HepG2 (cell line): Measurements from ENCODE around the gene PPP1R13L. TPM values are rescaled to one million over a fixed set of nuclear protein-coding genes. Genes with fewer than 3 reads are reported as not detected.

Source experiments
- FOXJ3 ChIP-seq: sonication (generic); formaldehyde crosslinking; IDR thresholded peaks from 2 replicates; pipeline ENCODE4 v1.4.0; 2020; ENCODE audit warnings: missing genetic modification reagents, mild to moderate bottlenecking, borderline replicate concordance
- FOXK1 ChIP-seq: sonication (generic); formaldehyde crosslinking; IDR thresholded peaks from 2 replicates; pipeline ENCODE4 v1.4.0; 2020; ENCODE audit warnings: low read depth, missing genetic modification reagents, borderline replicate concordance
- KAT8 ChIP-seq: IDR thresholded peaks from 2 replicates; pipeline ENCODE4 v1.6.1; 2016; ENCODE audit warnings: missing genetic modification reagents, missing compliant biosample characterization
- KLF11 ChIP-seq: IDR thresholded peaks from 2 replicates; pipeline ENCODE4 v1.6.1; 2016; ENCODE audit warnings: missing compliant biosample characterization
- KMT2A ChIP-seq: sonication (generic); formaldehyde crosslinking; IDR thresholded peaks from 2 replicates; pipeline ENCODE4 v1.4.0; 2020; ENCODE audit warnings: missing genetic modification reagents
- NFE2 ChIP-seq: sonication (generic); formaldehyde crosslinking; IDR thresholded peaks from 2 replicates; pipeline ENCODE4 v1.4.0; 2020; ENCODE audit warnings: missing genetic modification reagents
- NR2F6 ChIP-seq, 2 experiments: IDR thresholded peaks; 2 replicates each; pipeline ENCODE4 v1.6.1; 2016; ENCODE audit warnings: antibody characterized with exemption in 1 of 2, mild to moderate bottlenecking in 1 of 2
- SIX4 ChIP-seq: sonication (generic); formaldehyde crosslinking; IDR thresholded peaks from 2 replicates; pipeline ENCODE4 v1.4.0; 2020; ENCODE audit warnings: missing genetic modification reagents
- SMC3 ChIP-seq: IDR thresholded peaks from 2 replicates; pipeline ENCODE4 v1.6.1; 2011; ENCODE audit warnings: low read length, improper control_type of control experiment
- STAG1 ChIP-seq: sonication (generic); formaldehyde crosslinking; IDR thresholded peaks from 2 replicates; pipeline ENCODE4 v1.4.0; 2020; ENCODE audit warnings: missing genetic modification reagents
- ZBTB20 ChIP-seq: sonication (generic); formaldehyde crosslinking; IDR thresholded peaks from 2 replicates; pipeline ENCODE4 v1.8.1; 2023; ENCODE audit warnings: missing genetic modification reagents, low read depth, mild to moderate bottlenecking, borderline replicate concordance
- ZNF230 ChIP-seq: sonication (generic); formaldehyde crosslinking; IDR thresholded peaks from 2 replicates; pipeline ENCODE4 v1.4.0; 2020; ENCODE audit warnings: mild to moderate bottlenecking, missing genetic modification reagents
- ZNF253 ChIP-seq: sonication (generic); formaldehyde crosslinking; IDR thresholded peaks from 2 replicates; pipeline ENCODE4 v1.8.0; 2022; ENCODE audit warnings: mild to moderate bottlenecking, missing genetic modification reagents, borderline replicate concordance
- ZNF343 ChIP-seq: sonication (generic); formaldehyde crosslinking; IDR thresholded peaks from 2 replicates; pipeline ENCODE4 v1.4.0; 2020; ENCODE audit warnings: mild to moderate bottlenecking, missing genetic modification reagents
- ZNF547 ChIP-seq: sonication (generic); formaldehyde crosslinking; IDR thresholded peaks from 2 replicates; pipeline ENCODE4 v1.5.1; 2020; ENCODE audit warnings: mild to moderate bottlenecking, missing genetic modification reagents
- ZNF572 ChIP-seq: sonication (generic); formaldehyde crosslinking; IDR thresholded peaks from 2 replicates; pipeline ENCODE4 v1.5.1; 2020; ENCODE audit warnings: mild to moderate bottlenecking, missing genetic modification reagents
- ZNF674 ChIP-seq: sonication (generic); formaldehyde crosslinking; IDR thresholded peaks from 2 replicates; pipeline ENCODE4 v1.5.0; 2020; ENCODE audit warnings: low read depth, mild to moderate bottlenecking, missing genetic modification reagents
- polyA plus RNA-seq, 8 experiments: library from polyadenylated mRNA; depleted of rRNA in 3 of 8; stranded (reverse) in 7 of 8; unstranded in 1 of 8; fragments of >200 nt; fragmentation: Illumina TruSeq in 4 of 8; extraction: Trizol in 4 of 8; gene quantifications; 2 replicates each; pipeline versions ENCODE4 v1.2.1 to v1.2.3, GENCODE V29; 2011 to 2016; ENCODE audit warnings: low read depth in 4 of 8, missing spikeins in 1 of 8, mixed read lengths in 1 of 8; ENCODE audit not compliant: insufficient read depth in 1 of 8
- total RNA-seq, 5 experiments: library from RNA; depleted of rRNA; stranded (reverse); fragments of >200 nt; fragmentation: Illumina TruSeq; extraction: Trizol; gene quantifications; 2 replicates each; pipeline ENCODE4 v1.2.3, GENCODE V29; 2016; ENCODE audit warnings: low read depth in 1 of 5
- TF ChIP-seq, protein P1 (sequence below): sonication (generic); formaldehyde crosslinking; IDR thresholded peaks from 2 replicates; pipeline ENCODE4 v1.4.0; 2020; ENCODE audit warnings: missing genetic modification reagents
- TF ChIP-seq, protein P2 (sequence below): sonication (generic); formaldehyde crosslinking; IDR thresholded peaks from 2 replicates; pipeline ENCODE4 v1.4.0; 2020; ENCODE audit warnings: missing genetic modification reagents
- TF ChIP-seq, protein P3 (sequence below): sonication (generic); formaldehyde crosslinking; IDR thresholded peaks from 2 replicates; pipeline ENCODE4 v1.5.1; 2020; ENCODE audit warnings: mild to moderate bottlenecking, moderate library complexity, missing genetic modification reagents
- TF ChIP-seq, protein P4 (sequence below): sonication (generic); formaldehyde crosslinking; IDR thresholded peaks from 2 replicates; pipeline ENCODE4 v1.4.0; 2020; ENCODE audit warnings: missing genetic modification reagents
- TF ChIP-seq, protein P5 (sequence below): sonication (generic); formaldehyde crosslinking; IDR thresholded peaks from 2 replicates; pipeline ENCODE4 v1.9.0; 2022; ENCODE audit warnings: low read depth, missing genetic modification reagents

Gene PPP1R13L
- total and polyA plus RNA-seq, 2 of the 13 experiments (the other 11 are each of a cell fraction or from before 2014, with no cell fraction given) = 1.3 to 6.6 TPM

DNA sequence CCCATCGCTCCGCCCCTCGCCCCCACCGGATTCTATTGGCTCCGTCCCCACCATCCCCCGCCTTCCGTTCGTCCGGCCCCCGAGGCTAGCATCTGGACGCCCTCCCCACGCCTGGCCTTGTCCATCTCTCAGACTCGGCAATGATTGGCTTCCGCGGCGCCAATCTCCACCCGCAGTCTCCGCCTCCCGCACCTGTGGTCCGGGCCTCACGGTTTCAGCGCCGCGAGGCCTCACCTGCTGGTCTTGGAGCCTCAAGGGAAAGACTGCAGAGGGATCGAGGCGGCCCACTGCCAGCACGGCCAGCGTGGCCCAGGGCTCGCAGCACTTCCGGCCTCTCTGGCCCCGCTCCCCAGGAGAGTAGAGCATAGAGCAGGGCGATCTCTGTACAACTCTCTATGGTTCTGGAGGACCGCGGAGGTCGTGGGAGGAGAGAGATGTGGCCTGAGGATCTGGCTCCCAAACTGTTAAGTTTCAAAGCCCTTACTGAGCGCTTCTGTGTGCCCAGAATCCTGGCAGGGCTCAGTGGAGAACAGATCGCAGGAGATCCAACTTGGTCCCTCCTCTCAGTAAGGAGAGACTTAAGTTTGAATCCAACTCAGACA lies 18.8 kb upstream of the PPP1R13L start, which contains the start of gene ERCC1 (continued):
- TF ChIP-seq, protein P1, sequence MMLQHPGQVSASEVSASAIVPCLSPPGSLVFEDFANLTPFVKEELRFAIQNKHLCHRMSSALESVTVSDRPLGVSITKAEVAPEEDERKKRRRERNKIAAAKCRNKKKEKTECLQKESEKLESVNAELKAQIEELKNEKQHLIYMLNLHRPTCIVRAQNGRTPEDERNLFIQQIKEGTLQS = 0 out of 2 replicates have a peak, but pooled peaks have one; percentile 30
- TF ChIP-seq FOXK1 (CRISPR knock-in tag) = peak; percentile 30; the same call in 1 of the 2 replicates
- peak; percentile 81; the same call in 1 of the 2 replicates for TF ChIP-seq ZNF547
- TF ChIP-seq NFE2 (CRISPR knock-in tag) = no peak
- no peak for TF ChIP-seq ZNF572
- no peak for TF ChIP-seq SMC3
- TF ChIP-seq KLF11 = 0 out of 2 replicates have a peak, but pooled peaks have one; percentile 71
- no peak; the same call in 1 of the 2 replicates for TF ChIP-seq NR2F6 (IDR thresholded peaks at IDR 0.05)
- peak; percentile 35; the same call in 1 of the 2 replicates for TF ChIP-seq NR2F6 (CRISPR knock-in tag; IDR thresholded peaks at IDR 0.05)
- TF ChIP-seq, protein P2, sequence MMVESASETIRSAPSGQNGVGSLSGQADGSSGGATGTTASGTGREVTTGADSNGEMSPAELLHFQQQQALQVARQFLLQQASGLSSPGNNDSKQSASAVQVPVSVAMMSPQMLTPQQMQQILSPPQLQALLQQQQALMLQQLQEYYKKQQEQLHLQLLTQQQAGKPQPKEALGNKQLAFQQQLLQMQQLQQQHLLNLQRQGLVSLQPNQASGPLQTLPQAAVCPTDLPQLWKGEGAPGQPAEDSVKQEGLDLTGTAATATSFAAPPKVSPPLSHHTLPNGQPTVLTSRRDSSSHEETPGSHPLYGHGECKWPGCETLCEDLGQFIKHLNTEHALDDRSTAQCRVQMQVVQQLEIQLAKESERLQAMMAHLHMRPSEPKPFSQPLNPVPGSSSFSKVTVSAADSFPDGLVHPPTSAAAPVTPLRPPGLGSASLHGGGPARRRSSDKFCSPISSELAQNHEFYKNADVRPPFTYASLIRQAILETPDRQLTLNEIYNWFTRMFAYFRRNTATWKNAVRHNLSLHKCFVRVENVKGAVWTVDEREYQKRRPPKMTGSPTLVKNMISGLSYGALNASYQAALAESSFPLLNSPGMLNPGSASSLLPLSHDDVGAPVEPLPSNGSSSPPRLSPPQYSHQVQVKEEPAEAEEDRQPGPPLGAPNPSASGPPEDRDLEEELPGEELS (CRISPR knock-in tag) = peak; percentile 6; the same call in 1 of the 2 replicates
- TF ChIP-seq KAT8 (CRISPR knock-in tag) = peak; percentile 94
- peak; percentile 57; the same call in 1 of the 2 replicates for TF ChIP-seq KMT2A
- no peak for TF ChIP-seq FOXJ3 (CRISPR knock-in tag)
- TF ChIP-seq, protein P3, sequence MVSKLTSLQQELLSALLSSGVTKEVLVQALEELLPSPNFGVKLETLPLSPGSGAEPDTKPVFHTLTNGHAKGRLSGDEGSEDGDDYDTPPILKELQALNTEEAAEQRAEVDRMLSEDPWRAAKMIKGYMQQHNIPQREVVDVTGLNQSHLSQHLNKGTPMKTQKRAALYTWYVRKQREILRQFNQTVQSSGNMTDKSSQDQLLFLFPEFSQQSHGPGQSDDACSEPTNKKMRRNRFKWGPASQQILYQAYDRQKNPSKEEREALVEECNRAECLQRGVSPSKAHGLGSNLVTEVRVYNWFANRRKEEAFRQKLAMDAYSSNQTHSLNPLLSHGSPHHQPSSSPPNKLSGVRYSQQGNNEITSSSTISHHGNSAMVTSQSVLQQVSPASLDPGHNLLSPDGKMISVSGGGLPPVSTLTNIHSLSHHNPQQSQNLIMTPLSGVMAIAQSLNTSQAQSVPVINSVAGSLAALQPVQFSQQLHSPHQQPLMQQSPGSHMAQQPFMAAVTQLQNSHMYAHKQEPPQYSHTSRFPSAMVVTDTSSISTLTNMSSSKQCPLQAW (CRISPR knock-in tag) = peak; percentile 85
- TF ChIP-seq ZNF253 (CRISPR knock-in tag) = 0 out of 2 replicates have a peak, but pooled peaks have one; percentile 70
- TF ChIP-seq, protein P4, sequence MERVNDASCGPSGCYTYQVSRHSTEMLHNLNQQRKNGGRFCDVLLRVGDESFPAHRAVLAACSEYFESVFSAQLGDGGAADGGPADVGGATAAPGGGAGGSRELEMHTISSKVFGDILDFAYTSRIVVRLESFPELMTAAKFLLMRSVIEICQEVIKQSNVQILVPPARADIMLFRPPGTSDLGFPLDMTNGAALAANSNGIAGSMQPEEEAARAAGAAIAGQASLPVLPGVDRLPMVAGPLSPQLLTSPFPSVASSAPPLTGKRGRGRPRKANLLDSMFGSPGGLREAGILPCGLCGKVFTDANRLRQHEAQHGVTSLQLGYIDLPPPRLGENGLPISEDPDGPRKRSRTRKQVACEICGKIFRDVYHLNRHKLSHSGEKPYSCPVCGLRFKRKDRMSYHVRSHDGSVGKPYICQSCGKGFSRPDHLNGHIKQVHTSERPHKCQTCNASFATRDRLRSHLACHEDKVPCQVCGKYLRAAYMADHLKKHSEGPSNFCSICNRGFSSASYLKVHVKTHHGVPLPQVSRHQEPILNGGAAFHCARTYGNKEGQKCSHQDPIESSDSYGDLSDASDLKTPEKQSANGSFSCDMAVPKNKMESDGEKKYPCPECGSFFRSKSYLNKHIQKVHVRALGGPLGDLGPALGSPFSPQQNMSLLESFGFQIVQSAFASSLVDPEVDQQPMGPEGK (CRISPR knock-in tag) = peak; percentile 77
- TF ChIP-seq ZNF343 (CRISPR knock-in tag) = peak; percentile 70; the same call in 1 of the 2 replicates
- TF ChIP-seq STAG1 (CRISPR knock-in tag) = no peak
- peak; percentile 79; the same call in 1 of the 2 replicates for TF ChIP-seq ZNF230
- peak; percentile 88; the same call in 1 of the 2 replicates for TF ChIP-seq ZBTB20
- TF ChIP-seq, protein P5, sequence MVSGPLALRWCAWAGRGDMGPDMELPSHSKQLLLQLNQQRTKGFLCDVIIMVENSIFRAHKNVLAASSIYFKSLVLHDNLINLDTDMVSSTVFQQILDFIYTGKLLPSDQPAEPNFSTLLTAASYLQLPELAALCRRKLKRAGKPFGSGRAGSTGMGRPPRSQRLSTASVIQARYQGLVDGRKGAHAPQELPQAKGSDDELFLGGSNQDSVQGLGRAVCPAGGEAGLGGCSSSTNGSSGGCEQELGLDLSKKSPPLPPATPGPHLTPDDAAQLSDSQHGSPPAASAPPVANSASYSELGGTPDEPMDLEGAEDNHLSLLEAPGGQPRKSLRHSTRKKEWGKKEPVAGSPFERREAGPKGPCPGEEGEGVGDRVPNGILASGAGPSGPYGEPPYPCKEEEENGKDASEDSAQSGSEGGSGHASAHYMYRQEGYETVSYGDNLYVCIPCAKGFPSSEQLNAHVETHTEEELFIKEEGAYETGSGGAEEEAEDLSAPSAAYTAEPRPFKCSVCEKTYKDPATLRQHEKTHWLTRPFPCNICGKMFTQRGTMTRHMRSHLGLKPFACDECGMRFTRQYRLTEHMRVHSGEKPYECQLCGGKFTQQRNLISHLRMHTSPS (CRISPR knock-in tag) = no peak
- peak; percentile 55; the same call in 1 of the 2 replicates for TF ChIP-seq SIX4 (CRISPR knock-in tag)
- no peak for TF ChIP-seq ZNF674
